Hematopoietic multipotent progenitor cell treated with erythropoietin and hydrocortisone succinate and interleukin-3 and kit ligand, for 17 days (in vitro differentiated cells): ENCODE results near the gene TMEM100.
"Not testable (repeated sequence)": the region's sequence is repeated elsewhere in the genome, so short reads cannot be mapped to it uniquely, and the experiment has no call there.

Source experiments
- DNase-seq: peaks from one replicate; pipeline ENCODE4 v3.0.0-alpha.2; 2015; ENCODE audit warnings: low spot score

The TMEM100 gene

DNA sequence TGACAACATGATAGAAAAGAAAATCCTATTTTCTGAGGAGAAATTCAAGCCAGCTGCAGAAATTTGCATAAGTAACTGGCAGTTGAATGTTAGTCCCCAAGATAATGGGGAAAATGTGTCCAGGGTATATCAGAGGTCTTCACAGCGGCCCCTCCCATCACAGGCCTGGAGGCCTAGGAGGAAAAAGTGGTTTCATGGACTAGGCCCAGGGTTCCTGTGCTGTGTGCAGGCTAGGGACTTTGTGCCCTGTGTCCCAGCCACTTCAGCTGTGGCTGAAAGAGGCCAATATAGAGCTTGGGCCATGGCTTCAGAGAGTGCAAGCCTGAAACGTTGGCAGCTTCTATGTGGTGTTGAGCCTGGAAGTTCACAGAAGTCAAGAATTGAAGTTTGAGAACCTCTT is 35.6 kb downstream of the TMEM100 start:
- no peak for DNase-seq

DNA sequence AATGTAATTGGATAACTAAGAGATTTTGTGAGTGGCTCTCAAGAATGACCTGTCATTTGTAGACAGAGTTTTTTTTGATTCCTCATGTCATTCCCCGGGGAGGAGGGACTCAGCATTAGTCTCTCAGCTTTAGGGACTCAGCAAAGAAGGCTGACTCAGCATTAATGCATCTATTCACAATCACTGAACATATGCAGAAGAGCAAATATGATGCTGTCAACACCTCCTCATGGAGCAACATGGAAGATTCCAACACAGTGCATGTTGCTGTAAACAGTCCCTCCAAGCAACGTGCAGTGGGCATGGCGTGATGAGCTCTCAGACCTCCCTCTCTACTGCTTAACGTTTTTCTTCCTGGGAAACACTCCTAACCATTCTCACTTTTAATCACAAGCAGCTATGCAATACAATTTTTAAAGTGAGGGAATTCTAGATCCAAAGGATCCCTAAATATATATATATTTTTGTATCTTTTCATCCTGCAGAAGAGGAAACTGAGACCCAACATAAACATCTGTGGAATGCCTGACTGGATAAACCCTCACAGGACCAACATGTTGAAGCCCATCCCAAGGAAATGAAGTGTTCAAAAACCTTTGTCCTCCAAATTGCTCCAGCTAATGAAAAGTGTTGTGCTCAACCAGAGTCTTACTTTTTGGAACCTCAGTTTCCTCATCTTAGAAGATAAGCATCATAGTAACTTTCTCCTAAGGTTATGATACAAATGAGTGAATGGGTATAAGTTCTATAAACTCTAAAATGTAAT is 38.9 kb downstream of the TMEM100 start:
- DNase-seq: no peak

DNA sequence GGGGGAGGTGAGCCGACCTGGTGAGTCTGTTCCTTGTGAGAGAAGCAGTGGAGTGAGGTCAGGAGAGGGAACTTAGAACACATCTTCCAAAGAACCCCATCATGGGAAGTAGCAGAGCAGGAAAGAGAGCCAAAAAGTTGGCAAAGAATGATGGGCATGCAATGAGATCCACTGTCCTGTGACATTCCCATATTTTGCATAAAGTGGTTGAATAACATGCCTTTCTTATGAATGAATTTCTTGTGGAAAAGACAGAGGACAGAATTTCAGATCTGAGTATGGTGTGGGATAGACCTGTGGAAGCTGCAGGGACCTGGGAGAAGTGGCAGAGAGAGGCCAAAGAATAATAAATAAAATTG is 41.3 kb downstream of the TMEM100 start:
- DNase-seq: no peak

GRCh38 chr17:55680686-55681341 is 41.9 kb downstream of the TMEM100 start:
- DNase-seq: no peak

GRCh38 chr17:55677446-55677845 is 45.2 kb downstream of the TMEM100 start:
- no peak for DNase-seq

DNA sequence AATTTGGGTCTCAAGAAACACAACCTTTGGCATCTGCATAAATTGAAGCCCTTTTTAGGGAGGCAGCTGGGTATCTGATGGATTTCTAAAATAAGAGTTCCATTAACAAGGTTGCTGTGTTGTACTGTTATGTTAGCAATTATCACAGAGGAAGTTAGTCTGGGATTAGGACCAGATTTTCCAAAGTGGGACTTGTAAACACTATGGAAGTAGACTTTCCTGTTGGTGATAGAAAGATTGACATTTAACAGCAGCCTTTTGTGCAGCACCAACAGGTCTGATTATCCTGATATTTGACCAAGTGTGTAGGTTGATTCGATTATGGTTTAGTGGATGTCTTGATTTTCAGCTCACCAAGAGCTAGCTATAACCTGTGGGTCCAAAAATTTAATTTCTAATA is 46.4 kb downstream of the TMEM100 start:
- DNase-seq: no peak

- DNase-seq: no peak
Observed at GRCh38 chr17:55673743-55674506, 48.7 kb downstream of the TMEM100 start.

GRCh38 chr17:55672585-55673501 is 49.8 kb downstream of the TMEM100 start:
- DNase-seq: no peak

DNA sequence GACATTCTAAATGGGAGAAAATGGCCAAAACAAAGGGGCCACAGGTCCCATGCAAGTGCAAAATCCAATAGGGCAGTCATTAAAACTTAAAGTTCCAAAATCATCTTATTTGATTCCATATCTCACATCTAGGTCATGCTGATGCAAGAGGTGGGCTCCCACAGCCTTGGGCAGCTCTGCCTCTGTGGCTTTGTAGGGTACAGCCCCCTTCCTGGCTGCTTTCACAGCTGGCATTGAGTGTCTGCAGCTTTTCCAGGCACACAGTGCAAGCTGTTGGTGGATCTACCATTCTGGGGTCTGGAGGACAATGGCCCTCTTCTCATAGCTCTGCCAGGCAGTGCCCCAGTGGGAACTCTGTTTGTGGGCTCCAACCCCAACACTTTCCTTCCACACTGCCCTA is 50.7 kb downstream of the TMEM100 start:
- not testable (repeated sequence) for DNase-seq
